HG03175 (cell line): ENCODE measurements around the gene CADPS2.

Experiments used
- ATAC-seq: cut with Tn5 transposase; IDR thresholded peaks from one replicate; pipeline ENCODE4 v1.9.1; 2021; ENCODE audit warnings: mild to moderate bottlenecking, moderate library complexity; ENCODE audit not compliant: unreplicated experiment

Gene CADPS2

GRCh38 chr7:122407195-122407594 is 479.1 kb downstream of the CADPS2 start:
- no peak for ATAC-seq

GRCh38 chr7:122403113-122403512 is 483.1 kb downstream of the CADPS2 start:
- no peak for ATAC-seq

GRCh38 chr7:122402235-122402634 is 484.0 kb downstream of the CADPS2 start:
- no peak for ATAC-seq

GRCh38 chr7:122397381-122397780 is 488.9 kb downstream of the CADPS2 start:
- no peak for ATAC-seq

GRCh38 chr7:122394512-122394911 is 491.7 kb downstream of the CADPS2 start:
- ATAC-seq = no peak

- ATAC-seq = no peak
Measured at GRCh38 chr7:122384528-122384927, 501.7 kb downstream of the CADPS2 start.

- ATAC-seq = peak; percentile 97
Measured at GRCh38 chr7:122383934-122384333, 502.3 kb downstream of the CADPS2 start.

- no peak for ATAC-seq
Measured at GRCh38 chr7:122380992-122381391, 505.3 kb downstream of the CADPS2 start.

- ATAC-seq = no peak
Measured at GRCh38 chr7:122379491-122379890, 506.8 kb downstream of the CADPS2 start.

- no peak for ATAC-seq
Measured at GRCh38 chr7:122369756-122370155, 516.5 kb downstream of the CADPS2 start.

- no peak for ATAC-seq
Measured at GRCh38 chr7:122364761-122365280, 521.4 kb downstream of the CADPS2 start.

GRCh38 chr7:122363144-122363543 is 523.1 kb downstream of the CADPS2 start:
- no peak for ATAC-seq

GRCh38 chr7:122362473-122362872 is 523.8 kb downstream of the CADPS2 start:
- ATAC-seq = no peak

GRCh38 chr7:122354656-122355055 is 531.6 kb downstream of the CADPS2 start:
- ATAC-seq = no peak

- ATAC-seq = no peak
Measured at GRCh38 chr7:122352454-122352853, 533.8 kb downstream of the CADPS2 start.

- ATAC-seq = no peak
Measured at GRCh38 chr7:122350701-122351100, 535.6 kb downstream of the CADPS2 start.

- no peak for ATAC-seq
Measured at GRCh38 chr7:122344303-122344620, 542.0 kb downstream of the CADPS2 start.

- no peak for ATAC-seq
Measured at GRCh38 chr7:122343601-122344302, 542.5 kb downstream of the CADPS2 start.

- ATAC-seq = no peak
Measured at GRCh38 chr7:122340427-122340826, 545.8 kb downstream of the CADPS2 start.

GRCh38 chr7:122339145-122339904 is 546.9 kb downstream of the CADPS2 start:
- ATAC-seq = no peak

- no peak for ATAC-seq
Measured at GRCh38 chr7:122337011-122337410, 549.2 kb downstream of the CADPS2 start.

- ATAC-seq = no peak
Measured at GRCh38 chr7:122329145-122329802, 557.0 kb downstream of the CADPS2 start.
